IMR-90 (cell line): Measurements from ENCODE around the gene ARHGEF10L. TPM values are rescaled to one million over a fixed set of nuclear protein-coding genes. Genes with fewer than 3 reads are reported as not detected.

ENCODE experiments used
- ATAC-seq: fragments of 200-7000 bp; cut with Tn5 transposase; 2 replicates; pipeline ENCODE4 v1.9.1; 2020; ENCODE audit warnings: low read depth, mild to moderate bottlenecking, moderate library complexity
- BruUV-seq: library from RNA; stranded (reverse); fragments of 400-500 nt; replicated peaks from 2 replicates; lab custom pipeline; 2021; lab: Mats Ljungman, UMichigan
- CTCF ChIA-PET: fragments of 300-600 bp; formaldehyde crosslinking; extraction: SDS; loops from one replicate; lab custom pipeline; 2021; ENCODE audit warnings: antibody characterized with exemption; lab: Yijun Ruan, JAX
- POLR2A ChIA-PET: fragments of 300-600 bp; sonication (Branson Sonifier 250); formaldehyde crosslinking; loops from one replicate; lab custom pipeline; 2022; ENCODE audit warnings: antibody characterized with exemption; ENCODE audit not compliant: unreplicated experiment; lab: Charles Lee
- DNase-seq: peaks from one replicate; pipeline ENCODE4 v3.0.0; 2013
- H2AFZ ChIP-seq: replicated peaks from 2 replicates; pipeline ENCODE3; 2013; ENCODE audit warnings: low read length, mild to moderate bottlenecking; ENCODE audit not compliant: poor library complexity
- H2AK5ac ChIP-seq: 2 replicates; pipeline ENCODE4 v1.6.1; 2013; ENCODE audit warnings: low read depth, low read length, inconsistent platforms
- H2AK9ac ChIP-seq: replicated peaks from 2 replicates; pipeline ENCODE3; 2013; ENCODE audit warnings: mild to moderate bottlenecking, low read depth, low read length, moderate library complexity; ENCODE audit not compliant: poor library complexity
- H2BK120ac ChIP-seq: 2 replicates; pipeline ENCODE4 v1.6.1; 2013; ENCODE audit warnings: low read depth, low read length, inconsistent platforms
- H2BK15ac ChIP-seq: 3 replicates; pipeline ENCODE4 v1.6.1; 2013; ENCODE audit warnings: low read depth, low read length, inconsistent platforms
- H2BK20ac ChIP-seq: 2 replicates; pipeline ENCODE4 v1.6.1; 2013; ENCODE audit warnings: low read depth, mild to moderate bottlenecking, inconsistent platforms, low read length, moderate library complexity
- H2BK5ac ChIP-seq: 2 replicates; pipeline ENCODE4 v1.6.1; 2013; ENCODE audit warnings: mild to moderate bottlenecking, low read depth, low read length, inconsistent platforms; ENCODE audit not compliant: poor library complexity, severe bottlenecking
- H3K14ac ChIP-seq: replicated peaks from 2 replicates; pipeline ENCODE4 v1.6.1; 2013; ENCODE audit warnings: low read depth, low read length, inconsistent platforms
- H3K18ac ChIP-seq: 2 replicates; pipeline ENCODE4 v1.6.1; 2013; ENCODE audit warnings: low read depth, low read length, control low read depth
- H3K23ac ChIP-seq: 2 replicates; pipeline ENCODE4 v1.6.1; 2013; ENCODE audit warnings: low read depth, low read length, inconsistent platforms
- H3K27ac ChIP-seq: 2 replicates; pipeline ENCODE4 v1.5.1; 2013; ENCODE audit warnings: mild to moderate bottlenecking, control low read depth, low read length; ENCODE audit not compliant: insufficient read depth
- H3K27me3 ChIP-seq: 2 replicates; pipeline ENCODE4 v1.6.1; 2013; ENCODE audit warnings: low read length; ENCODE audit not compliant: control insufficient read depth, insufficient read depth
- H3K36me3 ChIP-seq: 2 replicates; pipeline ENCODE4 v1.6.1; 2013; ENCODE audit warnings: low read length, mixed read lengths; ENCODE audit not compliant: control insufficient read depth, insufficient read depth
- H3K4ac ChIP-seq: 2 replicates; pipeline ENCODE4 v1.6.1; 2013; ENCODE audit warnings: low read depth, low read length, inconsistent platforms
- H3K4me1 ChIP-seq: 2 replicates; pipeline ENCODE4 v1.6.1; 2013; ENCODE audit warnings: low read length, mixed read lengths; ENCODE audit not compliant: control insufficient read depth, insufficient read depth
- H3K4me2 ChIP-seq: 2 replicates; pipeline ENCODE4 v1.6.1; 2013; ENCODE audit warnings: low read depth, mild to moderate bottlenecking, control low read depth, low read length, moderate library complexity
- H3K4me3 ChIP-seq: 2 replicates; pipeline ENCODE4 v1.5.1; 2013; ENCODE audit warnings: low read depth, mild to moderate bottlenecking, control low read depth, low read length, moderate library complexity; ENCODE audit not compliant: insufficient read depth
- H3K56ac ChIP-seq: 2 replicates; pipeline ENCODE4 v1.6.1; 2013; ENCODE audit warnings: low read length, inconsistent platforms; ENCODE audit not compliant: insufficient read depth; ENCODE audit errors: extremely low read depth
- H3K79me1 ChIP-seq, 2 experiments: 2 replicates each; pipeline ENCODE4 v1.6.1; 2013; ENCODE audit warnings: low read length in 2 of 2, inconsistent platforms in 1 of 2, low read depth in 1 of 2
- H3K9ac ChIP-seq: 2 replicates; pipeline ENCODE4 v1.6.1; 2013; ENCODE audit warnings: low read depth, low read length, control low read depth
- H3K9me1 ChIP-seq: 2 replicates; pipeline ENCODE4 v1.6.1; 2013; ENCODE audit warnings: low read length, inconsistent platforms; ENCODE audit not compliant: insufficient read depth
- H3K9me3 ChIP-seq: 2 replicates; pipeline ENCODE4 v1.6.1; 2013; ENCODE audit warnings: low read length; ENCODE audit not compliant: control insufficient read depth, insufficient read depth
- H4K20me1 ChIP-seq: 2 replicates; pipeline ENCODE4 v1.6.1; 2013; ENCODE audit warnings: low read length, inconsistent platforms; ENCODE audit not compliant: insufficient read depth
- H4K5ac ChIP-seq: 2 replicates; pipeline ENCODE4 v1.6.1; 2013; ENCODE audit warnings: mild to moderate bottlenecking, low read depth, low read length, control low read depth
- H4K8ac ChIP-seq, 2 experiments: 2 replicates each; pipeline ENCODE4 v1.6.1; 2013; ENCODE audit warnings: low read depth in 2 of 2, low read length in 2 of 2, control low read depth in 1 of 2, inconsistent platforms in 1 of 2
- H4K91ac ChIP-seq: 2 replicates; pipeline ENCODE4 v1.6.1; 2013; ENCODE audit warnings: low read depth, low read length, inconsistent platforms; ENCODE audit not compliant: insufficient read depth
- BHLHE40 ChIP-seq: fragments of 150-350 bp; IDR thresholded peaks from 2 replicates; pipeline ENCODE4 v1.6.1; 2016; ENCODE audit warnings: mild to moderate bottlenecking, low read depth, low read length
- CEBPB ChIP-seq: IDR thresholded peaks from 2 replicates; pipeline ENCODE4 v1.6.1; 2012; ENCODE audit warnings: low read depth, low read length, improper control_type of control experiment
- CHD1 ChIP-seq: IDR thresholded peaks from 2 replicates; pipeline ENCODE4 v1.6.1; 2012; ENCODE audit warnings: low read depth, low read length, improper control_type of control experiment
- FOS ChIP-seq: fragments of 150-350 bp; IDR thresholded peaks from 2 replicates; pipeline ENCODE4 v1.6.1; 2016; ENCODE audit warnings: low read depth, low read length
- MAFK ChIP-seq: IDR thresholded peaks from 2 replicates; pipeline ENCODE4 v1.6.1; 2012; ENCODE audit warnings: low read depth, low read length, improper control_type of control experiment
- MAZ ChIP-seq: IDR thresholded peaks from 2 replicates; pipeline ENCODE4 v1.6.1; 2012; ENCODE audit warnings: low read depth, mild to moderate bottlenecking, low read length, improper control_type of control experiment, moderate library complexity, borderline replicate concordance
- MXI1 ChIP-seq: IDR thresholded peaks from 2 replicates; pipeline ENCODE4 v1.6.1; 2012; ENCODE audit warnings: low read depth, mild to moderate bottlenecking, low read length, moderate library complexity, borderline replicate concordance
- POLR2A ChIP-seq: IDR thresholded peaks from 2 replicates; pipeline ENCODE4 v1.6.1; 2012; ENCODE audit warnings: mild to moderate bottlenecking, low read depth, low read length
- RAD21 ChIP-seq: IDR thresholded peaks from 2 replicates; pipeline ENCODE4 v1.6.1; 2012; ENCODE audit warnings: low read length, improper control_type of control experiment
- RCOR1 ChIP-seq: IDR thresholded peaks from 2 replicates; pipeline ENCODE4 v1.6.1; 2012; ENCODE audit warnings: mild to moderate bottlenecking, low read length, improper control_type of control experiment; ENCODE audit not compliant: insufficient replicate concordance
- RFX5 ChIP-seq: IDR thresholded peaks from 2 replicates; pipeline ENCODE4 v1.8.0; 2012; ENCODE audit warnings: low read depth, mild to moderate bottlenecking, low read length, moderate library complexity
- SMC3 ChIP-seq: fragments of 150-350 bp; IDR thresholded peaks from 2 replicates; pipeline ENCODE4 v1.6.1; 2016; ENCODE audit warnings: low read depth, mild to moderate bottlenecking, antibody characterized with exemption, low read length, moderate library complexity
- WGBS, 2 experiments: methylation state at CpG; one replicate each; pipeline versions ENCODE4 v1.1.5 to v1.1.7; 2013; ENCODE audit warnings: missing lambda C conversion rate in 2 of 2; ENCODE audit not compliant: insufficient read length in 1 of 2; ENCODE audit errors: extremely low coverage in 2 of 2; 5-methylcytosine and 5-hydroxymethylcytosine counted together
- dilution Hi-C: fragments of 300-500 bp; cut with HindIII; formaldehyde crosslinking; loops from one replicate; pipeline ENCODE4 v1.14.3; 2018; ENCODE audit warnings: low sequenced_read_pairs; ENCODE audit not compliant: unreplicated experiment
- in situ Hi-C: fragments of 300-500 bp; cut with MboI; formaldehyde crosslinking; loops from 3 replicates; pipeline ENCODE4 v1.14.3; 2019; ENCODE audit warnings: low sequenced_read_pairs, inconsistent platforms, mixed read lengths
- intact Hi-C: fragments of 100-400 bp; cut with micrococcal nuclease; formaldehyde crosslinking; loops from 2 replicates; pipeline ENCODE4 v1.10.0; 2022
- polyA plus RNA-seq, 3 experiments: library from polyadenylated mRNA; depleted of rRNA; stranded (reverse); fragments of >200 nt; gene quantifications; 2 replicates each; pipeline ENCODE4 v1.2.3, GENCODE V29; 2012; ENCODE audit warnings: low replicate concordance in 1 of 3
- total RNA-seq: library from RNA; depleted of rRNA; stranded (reverse); fragments of >200 nt; gene quantifications from 2 replicates; pipeline ENCODE4 v1.2.3, GENCODE V29; 2012
- TF ChIP-seq, protein P1 (sequence below): fragments of 150-350 bp; IDR thresholded peaks from 2 replicates; pipeline ENCODE4 v1.6.1; 2016; ENCODE audit warnings: low read depth, mild to moderate bottlenecking, low read length, moderate library complexity, borderline replicate concordance
- TF ChIP-seq, protein P2 (sequence below): fragments of 150-350 bp; IDR thresholded peaks from 2 replicates; pipeline ENCODE4 v1.6.1; 2017; ENCODE audit warnings: mild to moderate bottlenecking, antibody characterized with exemption, low read length, low read depth

ARHGEF10L gene
- total and polyA plus RNA-seq, 2 of the 4 experiments (the other 2 are of a cell fraction), result 4.8 to 12.4 TPM

- Histone ChIP-seq H3K9me1 (no peaks in the 10 kb centered on the region; the same call in 1 of the 2 replicates), H2BK15ac (peak overlapping the region; percentile 76; the same call in 1 of the 3 replicates), H3K4me2 (peak overlapping the region; percentile 40; the same call in 1 of the 2 replicates), H3K18ac (peak overlapping the region; percentile 72; the same call in 1 of the 2 replicates), H3K4me3 (no peak overlapping the region), H3K23ac (no peak overlapping the region), H3K27me3 (no peaks in the 10 kb centered on the region), H2AK5ac (peak overlapping the region; percentile 89), H4K5ac (peak overlapping the region; percentile 75; the same call in 1 of the 2 replicates), H2BK5ac (peak overlapping the region; percentile 60), H3K56ac (no peak overlapping the region), H3K14ac (0 out of 2 replicates have a peak overlapping the region, but pooled peaks have one; percentile 44), H3K9ac (peak overlapping the region; percentile 10; the same call in 1 of the 2 replicates), H2BK20ac (no peak overlapping the region; the same call in 1 of the 2 replicates), H3K36me3 (peaks cover 8% of the 10 kb centered on the region), H3K4ac (peak overlapping the region; percentile 84), H2AK9ac (peak overlapping the region; percentile 53), H3K4me1 (peaks cover 11% of the 10 kb centered on the region), H2AFZ (peak overlapping the region; percentile 73), H4K91ac (peak overlapping the region; percentile 46), H3K9me3 (no peaks in the 10 kb centered on the region), H4K20me1 (no peaks in the 10 kb centered on the region), H3K79me1 (no peaks in the 10 kb centered on the region), H3K27ac (no peak overlapping the region; the same call in 1 of the 2 replicates), H2BK120ac (peak overlapping the region; percentile 47), H4K8ac (peak overlapping the region; percentile 56 to 94)
- peak; percentile 88 for ATAC-seq
- in situ Hi-C loops, result no loop called here
- intact Hi-C loops, result no loop called here
- CTCF ChIA-PET, result interaction anchor here (1.6 kb wide), 1 partner anchor 11 kb away, joined by 10 read pairs; no protein-coding TSS in a partner anchor
- peak; percentile 43 for DNase-seq
- WGBS, 2 experiments, result 94% methylated on average over 6 of the region's 27 CpGs; no CpG with 5 or more reads in 1 of the 2 experiments
- POLR2A ChIA-PET, result no interaction called here
- BruUV-seq, result no TSS peak
- dilution Hi-C loops, result no loop called here
- TF ChIP-seq, protein P1, sequence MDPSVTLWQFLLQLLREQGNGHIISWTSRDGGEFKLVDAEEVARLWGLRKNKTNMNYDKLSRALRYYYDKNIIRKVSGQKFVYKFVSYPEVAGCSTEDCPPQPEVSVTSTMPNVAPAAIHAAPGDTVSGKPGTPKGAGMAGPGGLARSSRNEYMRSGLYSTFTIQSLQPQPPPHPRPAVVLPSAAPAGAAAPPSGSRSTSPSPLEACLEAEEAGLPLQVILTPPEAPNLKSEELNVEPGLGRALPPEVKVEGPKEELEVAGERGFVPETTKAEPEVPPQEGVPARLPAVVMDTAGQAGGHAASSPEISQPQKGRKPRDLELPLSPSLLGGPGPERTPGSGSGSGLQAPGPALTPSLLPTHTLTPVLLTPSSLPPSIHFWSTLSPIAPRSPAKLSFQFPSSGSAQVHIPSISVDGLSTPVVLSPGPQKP, result no peak
- TF ChIP-seq MAZ, result no peak
- no peak for TF ChIP-seq MXI1
- no peak for TF ChIP-seq POLR2A
- no peak for TF ChIP-seq FOS
- no peak for TF ChIP-seq RCOR1
- TF ChIP-seq, protein P2, sequence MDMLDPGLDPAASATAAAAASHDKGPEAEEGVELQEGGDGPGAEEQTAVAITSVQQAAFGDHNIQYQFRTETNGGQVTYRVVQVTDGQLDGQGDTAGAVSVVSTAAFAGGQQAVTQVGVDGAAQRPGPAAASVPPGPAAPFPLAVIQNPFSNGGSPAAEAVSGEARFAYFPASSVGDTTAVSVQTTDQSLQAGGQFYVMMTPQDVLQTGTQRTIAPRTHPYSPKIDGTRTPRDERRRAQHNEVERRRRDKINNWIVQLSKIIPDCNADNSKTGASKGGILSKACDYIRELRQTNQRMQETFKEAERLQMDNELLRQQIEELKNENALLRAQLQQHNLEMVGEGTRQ, result no peak
- no peak for TF ChIP-seq BHLHE40
- no peak for TF ChIP-seq MAFK
- no peak for TF ChIP-seq RAD21
- no peak for TF ChIP-seq CHD1
- TF ChIP-seq SMC3, result no peak
- TF ChIP-seq RFX5, result no peak
- no peak for TF ChIP-seq CEBPB
Observed at GRCh38 chr1:17617787-17618557, 78.5 kb downstream of the ARHGEF10L start.
